Myocyte (in vitro differentiated cells): ENCODE results near the gene XPC. TPM values are rescaled to one million over a fixed set of nuclear protein-coding genes. Genes with fewer than 3 reads are reported as not detected.

ENCODE experiments used
- DNase-seq: peaks from one replicate; pipeline ENCODE4 v3.0.0-alpha.2; 2012; ENCODE audit warnings: low read depth
- total RNA-seq: library from RNA; depleted of rRNA; stranded (reverse); fragments of >200 nt; gene quantifications from 2 replicates; pipeline ENCODE4 v1.2.3, GENCODE V29; 2014

Gene XPC
- total RNA-seq, 1 donor from 2014 or later, result 22.3 TPM

DNA sequence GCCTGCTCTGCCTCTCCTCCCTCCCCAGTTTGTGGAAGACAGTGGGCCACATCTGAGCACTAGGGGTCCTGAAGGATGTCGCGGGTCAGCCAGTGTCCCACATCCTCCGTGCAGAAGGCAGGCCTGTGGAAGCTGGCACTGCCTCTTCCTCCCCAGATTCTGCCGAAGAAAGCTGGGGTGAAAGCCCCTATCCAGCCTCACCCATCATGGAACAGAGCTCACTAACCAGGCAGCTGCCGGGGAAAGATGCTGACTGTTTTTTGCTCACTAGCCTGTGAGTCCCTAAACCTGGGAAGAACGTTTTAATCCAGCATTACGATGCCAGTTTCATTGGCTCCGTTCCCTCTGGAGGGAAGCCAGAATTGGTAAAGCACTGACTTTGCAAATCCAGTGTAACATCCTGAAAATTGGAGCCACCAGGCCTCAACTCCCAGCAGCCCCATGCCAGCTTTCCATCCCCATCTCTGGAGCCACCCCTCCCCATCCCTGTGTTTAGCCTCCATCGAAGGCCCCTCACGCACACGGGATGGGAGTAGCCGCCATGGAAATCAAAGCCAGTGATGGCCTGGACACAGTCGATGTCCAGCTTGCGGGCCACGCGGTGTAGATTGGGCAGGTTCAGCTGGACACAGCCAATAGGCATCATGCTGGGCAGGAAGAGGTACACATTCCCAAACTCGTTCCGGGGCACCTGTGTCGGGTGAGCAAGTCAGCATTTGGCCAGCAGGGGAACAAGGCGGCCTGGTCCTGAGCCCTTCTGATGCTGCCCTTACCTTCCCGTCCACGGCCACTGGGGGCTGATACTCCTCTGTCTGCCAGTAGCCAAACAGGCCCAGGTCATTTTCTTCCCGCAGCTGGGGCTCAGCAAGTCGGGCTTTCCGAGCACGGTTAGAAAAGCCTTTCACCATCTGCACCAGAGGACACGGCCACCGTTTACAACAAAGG, 30.1 kb downstream of the XPC start:
- DNase-seq, result no peak

DNA sequence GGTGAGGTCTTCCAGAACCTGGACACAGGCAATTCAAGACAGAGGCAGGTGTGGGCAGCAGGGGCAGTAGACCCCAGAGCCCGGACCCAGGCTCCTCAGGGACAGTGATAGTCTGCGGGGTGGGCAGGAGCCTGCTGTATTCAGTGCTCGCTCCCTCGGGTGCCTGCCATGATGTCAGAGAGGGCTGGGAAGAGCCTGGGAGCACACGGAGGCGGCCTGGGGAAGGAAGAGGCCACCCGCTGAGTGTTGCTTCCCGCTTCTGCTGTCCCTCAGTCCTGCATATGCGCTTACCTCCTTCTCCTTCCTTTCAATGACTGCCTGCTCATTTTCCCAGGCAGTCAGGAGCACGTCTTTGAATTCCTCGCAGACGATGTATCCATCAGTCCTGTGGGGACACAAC, 30.8 kb downstream of the XPC start:
- no peak for DNase-seq

DNA sequence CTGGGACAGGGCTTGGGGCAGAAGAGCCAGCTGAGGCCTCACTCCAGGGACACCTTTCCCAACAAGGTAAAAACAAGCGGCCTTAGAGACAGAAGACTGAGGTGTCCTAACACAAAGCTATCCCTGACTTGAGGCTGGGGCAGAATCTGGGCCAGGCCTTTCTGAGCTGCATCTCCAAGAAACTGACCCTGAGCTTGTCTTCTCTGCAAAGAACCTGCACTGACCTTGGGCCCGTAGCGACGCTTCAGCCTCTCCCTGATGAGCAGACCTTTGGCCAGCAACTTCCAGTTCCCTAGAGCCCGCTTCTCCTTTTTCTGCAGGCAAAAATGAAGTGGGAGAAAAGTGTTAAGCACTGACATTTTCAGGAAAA, 31.4 kb downstream of the XPC start:
- DNase-seq, result no peak

DNA sequence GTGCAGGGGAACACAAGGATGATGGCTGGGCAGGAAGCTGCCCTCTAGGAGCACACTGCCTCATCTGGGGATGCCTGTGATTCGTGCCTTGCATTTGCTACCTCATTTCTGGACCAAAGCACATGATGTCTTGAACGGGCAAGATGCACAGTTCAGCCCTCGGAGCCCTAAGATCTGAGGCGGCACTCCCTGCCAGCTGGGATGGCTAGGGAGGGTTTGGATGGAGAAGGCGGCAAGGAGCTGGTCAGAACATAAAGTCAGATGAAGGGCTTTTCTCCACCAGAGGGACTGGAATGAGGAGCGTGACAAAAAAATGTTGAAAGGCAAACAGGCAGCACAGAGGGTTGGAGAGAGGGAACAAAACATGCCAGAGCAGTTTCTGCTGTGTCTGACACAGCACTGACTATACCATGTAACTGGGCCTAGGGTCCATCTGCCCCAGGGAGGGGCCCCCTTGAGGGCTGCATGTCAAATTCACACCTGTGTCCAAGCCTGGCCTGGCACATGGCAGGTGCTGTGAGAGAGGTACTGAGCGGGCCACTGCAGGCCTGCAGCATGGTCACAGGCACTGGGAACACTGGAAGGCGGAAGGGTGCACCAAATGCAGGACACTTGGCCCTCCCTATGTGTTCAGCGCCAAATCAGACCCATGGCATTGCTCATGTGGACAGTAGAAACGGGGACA, 31.9 kb downstream of the XPC start:
- no peak for DNase-seq

DNA sequence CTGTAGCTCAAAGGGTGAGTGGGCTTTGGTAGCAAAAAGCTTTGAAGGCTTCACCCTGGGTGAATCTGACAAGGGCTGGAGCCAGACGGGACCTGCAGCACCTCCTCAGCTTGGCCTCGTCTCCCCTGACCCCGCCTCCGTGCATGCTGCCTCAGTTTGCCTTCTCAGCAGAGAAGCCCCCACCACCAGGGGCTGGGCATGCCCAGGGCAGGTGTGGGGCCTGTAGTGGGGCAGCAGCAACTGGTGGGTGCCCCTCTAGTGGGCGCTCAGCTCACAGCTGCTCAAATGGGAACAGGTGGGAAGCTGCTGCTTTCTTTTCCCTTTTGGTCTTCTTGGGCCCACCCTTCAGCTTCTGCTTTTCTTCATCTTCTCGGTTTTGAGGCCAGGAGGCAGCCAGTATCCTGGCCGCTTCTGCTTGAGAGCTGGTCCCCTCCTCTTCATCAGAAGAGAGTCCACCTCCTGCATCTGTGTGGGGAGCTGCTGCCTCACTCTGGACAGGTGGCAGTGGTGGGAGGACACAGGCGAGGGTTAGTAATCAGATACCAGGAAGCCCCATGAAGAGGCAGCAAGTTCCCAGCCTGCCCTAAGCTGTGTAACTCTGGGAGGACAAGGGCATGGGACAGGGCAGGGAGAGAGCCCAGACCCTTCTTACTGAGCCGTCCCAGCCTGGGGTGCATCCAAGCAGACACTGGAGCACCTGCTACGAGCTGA, 32.6 kb downstream of the XPC start:
- DNase-seq, result no peak

DNA sequence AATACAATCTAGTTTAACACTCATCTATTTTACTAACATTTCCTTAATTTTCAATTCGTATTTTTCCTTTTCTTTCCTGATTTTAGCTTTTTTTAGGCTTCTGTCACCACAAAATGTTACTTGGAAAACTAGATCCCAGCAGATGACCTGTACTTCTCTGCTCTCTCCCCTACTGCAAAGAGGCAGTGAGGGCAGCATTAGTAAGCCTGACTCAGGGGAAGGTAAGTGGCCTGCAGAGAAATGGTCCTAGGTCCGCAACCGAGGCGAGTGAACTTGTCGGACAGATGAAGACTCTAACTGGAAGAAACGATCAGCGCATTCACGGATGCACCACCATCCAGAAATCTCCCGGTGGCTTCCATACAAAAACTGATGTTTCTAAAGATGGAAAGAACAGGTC, 33.2 kb downstream of the XPC start:
- DNase-seq, result no peak

DNA sequence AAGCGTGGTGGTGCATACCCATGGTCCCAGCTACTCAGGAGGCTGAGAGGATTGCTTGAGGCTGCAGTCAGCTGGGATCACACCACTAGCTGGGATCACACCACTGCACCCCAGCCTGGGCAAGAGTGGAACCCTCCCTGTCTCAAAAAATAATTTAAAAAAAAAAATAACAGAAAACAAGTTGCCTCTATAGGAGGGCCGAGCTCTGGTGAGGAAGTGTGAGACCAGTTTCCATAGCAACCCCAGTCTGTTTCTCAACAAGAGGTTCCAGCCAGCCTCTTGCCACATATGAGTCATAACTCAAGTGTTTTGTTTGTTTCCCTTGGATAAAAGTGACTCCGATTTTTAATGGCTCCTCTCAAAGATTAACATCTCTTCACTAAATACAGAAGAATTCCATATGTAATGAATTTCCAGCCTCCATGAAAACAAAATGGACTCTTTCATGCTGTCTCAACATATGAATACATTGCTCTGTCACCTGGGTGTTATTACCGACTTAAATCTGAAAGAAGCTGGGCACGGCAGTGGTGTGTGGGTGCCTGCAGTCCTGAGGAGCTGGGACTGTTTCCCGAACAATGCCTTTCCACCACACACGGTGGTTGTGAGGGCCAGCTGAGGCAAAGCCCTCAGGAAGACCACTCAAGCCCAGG, 33.9 kb downstream of the XPC start:
- peak; percentile 95 for DNase-seq

DNA sequence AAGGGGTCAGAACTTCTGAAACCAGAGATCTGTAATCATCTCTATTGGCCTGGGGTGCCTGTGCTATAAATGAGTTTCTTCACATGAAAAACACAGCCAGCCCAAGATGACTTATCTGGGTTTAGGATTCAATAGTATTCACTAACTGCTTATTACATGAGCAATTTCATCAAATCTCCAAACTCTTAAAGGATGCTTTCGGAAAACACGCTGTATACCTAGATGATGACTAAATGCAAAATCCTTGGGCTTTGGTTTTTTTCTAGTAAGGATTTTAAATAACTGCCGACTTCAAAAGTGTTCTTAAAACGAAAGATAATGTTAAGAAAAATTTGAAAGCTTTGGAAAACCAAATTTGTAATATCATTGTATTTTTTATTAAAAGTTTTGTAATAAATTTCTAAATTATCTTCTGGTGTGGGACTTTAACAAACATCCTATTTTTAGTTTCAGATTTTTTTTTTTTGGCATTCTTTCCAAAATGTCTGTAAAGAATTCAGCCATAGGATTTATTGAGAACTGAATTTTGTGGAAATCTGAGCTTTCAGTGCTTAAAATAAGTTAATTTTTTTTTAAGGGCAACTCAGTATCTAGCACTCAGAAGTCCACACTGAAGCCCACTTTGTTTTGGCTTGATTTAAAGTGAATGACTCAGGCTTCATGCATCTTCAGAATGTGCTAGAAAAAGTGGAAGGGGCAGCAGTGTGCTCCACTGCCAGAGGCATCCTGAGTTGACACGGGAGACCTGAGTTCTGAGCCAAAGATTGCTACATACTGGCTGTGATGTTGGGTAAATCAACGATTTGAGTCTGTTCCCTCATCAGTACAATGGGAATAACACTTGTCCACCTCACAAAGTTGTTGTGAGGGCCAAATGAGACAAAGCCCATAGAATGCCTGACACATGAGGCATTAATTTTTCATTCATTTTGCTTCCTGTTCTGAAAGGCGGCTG, 34.9 kb downstream of the XPC start:
- peak; percentile 79 for DNase-seq

DNA sequence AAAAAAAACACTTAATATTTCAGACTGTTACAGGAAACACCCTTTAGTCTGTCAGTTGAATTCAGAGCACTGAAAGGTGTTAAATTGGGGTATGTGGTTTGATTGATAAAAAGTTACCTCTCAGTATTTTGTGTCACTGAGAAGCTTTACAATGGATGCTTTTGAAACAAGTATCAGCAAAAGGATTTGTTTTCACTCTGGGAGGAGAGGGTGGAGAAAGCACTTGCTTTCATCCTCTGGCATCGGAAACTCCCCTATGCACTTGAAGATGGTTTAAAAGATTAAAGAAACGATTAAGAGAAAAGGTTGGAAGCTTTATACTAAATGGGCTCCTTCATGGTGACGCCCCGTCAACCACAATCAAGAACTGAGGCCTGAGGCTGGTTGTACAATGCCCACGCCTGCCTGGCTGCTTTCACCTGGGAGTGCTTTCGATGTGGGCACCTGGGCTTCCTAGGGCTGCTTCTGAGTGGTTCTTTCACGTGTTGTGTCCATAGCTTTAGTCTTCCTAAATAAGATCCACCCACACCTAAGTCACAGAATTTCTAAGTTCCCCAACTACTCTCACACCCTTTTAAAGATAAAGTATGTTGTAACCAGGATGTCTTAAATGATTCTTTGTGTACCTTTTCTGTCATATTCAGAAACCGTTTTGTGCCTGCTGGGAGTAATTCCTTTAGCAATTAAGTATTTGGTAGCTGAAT, 35.7 kb downstream of the XPC start:
- no peak for DNase-seq

DNA sequence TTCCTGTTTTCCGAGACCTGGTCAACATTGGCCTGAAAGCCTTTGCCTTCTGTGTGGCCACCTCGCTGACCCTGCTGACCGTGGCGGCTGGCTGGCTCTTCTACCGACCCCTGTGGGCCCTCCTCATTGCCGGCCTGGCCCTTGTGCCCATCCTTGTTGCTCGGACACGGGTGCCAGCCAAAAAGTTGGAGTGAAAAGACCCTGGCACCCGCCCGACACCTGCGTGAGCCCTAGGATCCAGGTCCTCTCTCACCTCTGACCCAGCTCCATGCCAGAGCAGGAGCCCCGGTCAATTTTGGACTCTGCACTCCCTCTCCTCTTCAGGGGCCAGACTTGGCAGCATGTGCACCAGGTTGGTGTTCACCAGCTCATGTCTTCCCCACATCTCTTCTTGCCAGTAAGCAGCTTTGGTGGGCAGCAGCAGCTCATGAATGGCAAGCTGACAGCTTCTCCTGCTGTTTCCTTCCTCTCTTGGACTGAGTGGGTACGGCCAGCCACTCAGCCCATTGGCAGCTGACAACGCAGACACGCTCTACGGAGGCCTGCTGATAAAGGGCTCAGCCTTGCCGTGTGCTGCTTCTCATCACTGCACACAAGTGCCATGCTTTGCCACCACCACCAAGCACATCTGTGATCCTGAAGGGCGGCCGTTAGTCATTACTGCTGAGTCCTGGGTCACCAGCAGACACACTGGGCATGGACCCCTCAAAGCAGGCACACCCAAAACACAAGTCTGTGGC, 36.6 kb downstream of the XPC start:
- DNase-seq, result no peak

DNA sequence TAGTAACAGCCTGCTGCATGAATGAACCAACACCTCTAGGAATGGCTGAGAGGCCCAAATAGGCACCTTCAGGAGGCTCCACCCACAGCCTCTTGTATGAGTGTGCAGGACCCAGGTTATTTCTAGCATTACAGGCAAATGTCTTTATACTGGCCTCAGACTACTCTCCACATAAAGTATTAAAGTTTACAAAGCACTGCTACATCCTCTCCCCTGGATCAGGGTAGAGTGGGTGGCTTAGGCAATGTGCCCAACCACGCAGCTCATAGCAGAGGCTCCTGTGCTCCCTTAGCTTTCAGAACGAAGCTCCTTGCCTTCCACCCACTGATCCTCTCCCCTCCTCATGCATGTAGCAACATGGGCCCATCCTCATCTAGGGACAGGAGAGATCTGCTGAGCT, 37.3 kb downstream of the XPC start:
- no peak for DNase-seq

DNA sequence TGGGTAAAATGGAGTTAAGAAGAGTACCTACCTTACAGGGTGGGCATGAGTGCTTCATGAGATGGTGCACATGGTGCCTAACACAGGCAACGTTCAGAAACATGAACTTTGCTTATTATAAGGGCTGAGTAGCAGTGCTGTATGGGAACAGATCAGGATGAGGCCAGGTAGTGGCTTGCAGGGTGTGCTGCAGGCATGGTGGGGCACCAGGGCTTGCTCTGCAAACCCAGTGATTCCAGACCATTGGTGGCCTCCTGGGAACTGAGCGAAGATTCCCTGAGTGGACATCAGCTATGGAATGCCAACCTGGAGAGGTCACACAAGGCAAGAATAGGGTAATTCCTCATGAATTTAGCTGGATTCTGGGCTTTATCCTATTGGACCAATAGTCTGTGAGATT, 37.7 kb downstream of the XPC start:
- DNase-seq, result no peak

DNA sequence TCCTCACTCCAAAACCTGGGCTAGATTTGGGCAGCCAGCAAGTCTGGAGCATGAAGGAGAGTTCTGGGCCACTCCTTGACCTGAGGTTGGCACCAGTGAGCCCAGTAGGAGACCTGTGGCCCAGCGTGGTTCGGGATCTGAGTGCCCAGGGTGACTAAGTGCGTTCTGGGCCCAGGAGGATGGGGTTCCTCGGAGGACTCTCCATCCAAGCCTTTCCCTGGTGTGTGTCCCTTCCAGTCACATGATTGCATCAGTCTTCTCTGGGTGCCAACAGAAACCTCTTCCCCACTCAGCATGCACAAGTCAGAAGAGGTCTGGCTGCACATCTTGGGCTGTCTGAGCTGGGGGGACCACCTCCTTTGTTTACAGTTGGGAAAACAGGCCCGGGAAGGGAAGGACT, 38.6 kb downstream of the XPC start:
- no peak for DNase-seq

DNA sequence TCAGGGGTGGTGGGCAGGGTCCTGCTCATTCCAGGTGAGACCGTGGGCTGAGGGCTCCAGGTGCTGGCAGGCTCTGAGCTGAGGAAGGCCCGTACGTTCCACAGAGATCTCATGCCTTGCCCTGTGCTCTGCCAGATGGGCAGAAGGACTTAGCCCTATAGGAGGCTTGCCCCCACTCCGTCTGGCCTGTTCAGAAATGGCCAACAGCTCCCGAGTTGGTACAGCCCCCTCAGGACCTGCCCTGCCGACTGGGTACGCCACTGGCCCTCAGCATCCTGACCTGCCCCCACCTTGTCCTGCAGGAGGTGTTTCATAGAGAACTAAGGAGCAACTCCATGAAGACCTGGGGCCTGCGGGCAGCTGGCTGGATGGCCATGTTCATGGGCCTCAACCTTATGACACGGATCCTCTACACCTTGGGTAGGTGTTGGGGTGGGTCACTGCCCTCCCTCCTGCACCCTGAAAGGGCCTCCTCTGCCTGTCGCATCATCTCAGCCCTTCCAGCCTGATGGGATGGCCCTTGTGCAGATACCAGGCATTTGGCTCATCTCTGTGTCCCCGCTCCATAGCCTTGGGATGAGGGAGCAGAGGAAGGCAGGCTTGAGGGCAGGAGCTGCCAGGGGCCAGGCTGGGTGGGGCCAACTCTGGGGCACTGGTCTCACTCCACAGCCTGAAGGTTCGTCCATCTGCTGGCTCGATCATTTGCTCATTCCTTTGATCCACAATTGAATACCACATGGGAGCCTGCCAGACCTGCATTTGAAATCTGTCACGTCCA, 39.3 kb downstream of the XPC start:
- DNase-seq, result no peak

DNA sequence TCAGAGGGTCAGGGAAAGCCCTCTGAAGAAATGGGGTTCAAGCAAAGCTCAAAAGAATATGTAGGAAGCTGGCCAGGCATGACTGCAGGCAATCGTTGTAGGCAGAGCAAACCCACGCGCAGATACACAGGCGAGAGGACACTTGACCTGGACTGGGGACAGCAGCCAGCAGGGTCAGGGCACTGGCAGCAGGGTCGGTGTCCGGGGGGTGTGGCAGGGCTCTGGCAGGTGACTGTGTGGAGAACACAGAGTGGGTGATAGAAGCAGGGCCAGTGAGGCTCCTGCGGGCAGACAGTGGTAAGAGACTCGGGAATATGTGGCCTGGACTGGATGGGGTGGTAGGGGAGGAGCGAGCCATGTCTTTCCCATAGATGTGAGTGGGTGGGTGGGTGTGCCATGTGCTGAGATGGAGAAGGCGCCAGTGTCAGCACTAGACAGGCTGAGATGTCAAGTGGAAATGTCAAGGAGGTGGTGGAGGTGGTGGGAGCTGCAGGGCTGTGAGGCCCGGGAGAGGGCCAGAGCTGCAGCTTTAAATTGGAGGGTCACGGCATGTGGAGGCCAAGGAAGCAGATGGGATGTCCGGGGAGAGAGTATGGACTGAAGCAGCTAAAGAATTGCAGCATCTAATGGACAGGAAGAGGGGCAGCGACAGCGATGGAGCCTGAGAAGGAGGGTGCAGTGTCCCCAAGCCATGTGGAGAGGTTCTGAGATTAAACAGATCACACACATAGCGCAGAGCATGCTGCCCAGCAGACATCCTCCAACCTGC, 40.1 kb downstream of the XPC start:
- DNase-seq, result no peak

DNA sequence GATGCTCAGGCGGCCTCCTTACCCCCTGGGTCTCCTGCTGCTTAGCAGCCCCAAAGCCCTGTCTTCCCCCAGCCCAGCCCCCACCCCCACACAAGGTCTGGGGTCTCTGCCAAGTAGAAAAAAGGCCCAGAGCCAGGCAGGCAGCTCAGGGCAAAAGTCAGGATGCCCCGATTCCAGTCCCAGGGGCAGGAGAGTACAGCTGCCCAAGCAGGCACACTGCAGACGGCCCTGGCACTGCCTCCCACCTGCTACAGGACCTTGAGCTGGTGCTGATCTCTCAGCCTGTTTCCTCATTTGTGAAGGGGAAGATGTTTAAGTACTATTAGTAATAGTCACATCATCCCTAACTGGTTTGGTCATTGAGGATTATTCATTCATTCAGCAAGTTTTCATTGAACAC, 41.0 kb downstream of the XPC start:
- no peak for DNase-seq

DNA sequence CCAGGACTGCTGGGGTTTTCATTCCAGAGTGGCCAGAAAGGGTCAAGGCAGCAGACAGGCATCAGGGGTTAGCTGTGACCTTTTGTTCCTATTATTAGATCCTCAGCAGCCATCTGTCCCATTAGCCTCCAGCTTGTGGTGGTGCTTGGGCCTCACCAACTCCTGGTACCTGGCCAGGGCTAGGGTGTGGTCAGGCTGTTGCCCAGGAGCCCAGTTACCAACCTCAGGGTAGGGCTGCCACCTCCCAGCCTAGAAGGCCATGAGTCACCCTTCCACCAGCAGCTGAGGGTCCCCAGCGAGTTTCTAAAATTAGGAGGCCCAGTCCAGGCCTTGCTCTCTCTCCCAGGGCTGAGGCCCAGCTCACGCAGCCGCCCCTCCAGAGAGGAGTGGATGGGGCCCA, 41.4 kb downstream of the XPC start:
- DNase-seq, result peak; percentile 99

DNA sequence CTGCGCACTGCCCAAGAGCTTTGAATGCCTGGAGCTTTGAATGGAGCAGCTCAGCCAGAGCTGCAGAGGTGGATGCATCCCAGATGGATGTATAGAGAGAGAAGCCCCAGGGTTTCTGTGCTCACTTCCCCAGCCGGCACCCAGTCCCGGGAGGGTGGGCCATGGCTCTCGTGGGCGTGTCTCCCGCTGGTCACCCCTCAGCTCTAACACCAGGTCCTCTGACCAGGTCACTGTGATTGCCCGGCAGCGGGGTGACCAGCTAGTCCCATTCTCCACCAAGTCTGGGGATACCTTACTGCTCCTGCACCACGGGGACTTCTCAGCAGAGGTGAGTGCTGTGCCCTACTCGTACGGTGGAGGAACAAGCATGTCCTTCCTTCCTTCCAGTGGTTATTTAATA, 42.8 kb downstream of the XPC start:
- no peak for DNase-seq
